ENCODE data around the gene CDH24. TPM values are rescaled to one million over a fixed set of nuclear protein-coding genes. Genes with fewer than 3 reads are reported as not detected.

Gene CDH24
- total and polyA plus RNA-seq, 10 of the 15 experiments (the other 5 are each of a cell fraction or from before 2014, with no cell fraction given), result 0.10 to 1.5 (median 0.45) TPM; not detected in 2

DNA sequence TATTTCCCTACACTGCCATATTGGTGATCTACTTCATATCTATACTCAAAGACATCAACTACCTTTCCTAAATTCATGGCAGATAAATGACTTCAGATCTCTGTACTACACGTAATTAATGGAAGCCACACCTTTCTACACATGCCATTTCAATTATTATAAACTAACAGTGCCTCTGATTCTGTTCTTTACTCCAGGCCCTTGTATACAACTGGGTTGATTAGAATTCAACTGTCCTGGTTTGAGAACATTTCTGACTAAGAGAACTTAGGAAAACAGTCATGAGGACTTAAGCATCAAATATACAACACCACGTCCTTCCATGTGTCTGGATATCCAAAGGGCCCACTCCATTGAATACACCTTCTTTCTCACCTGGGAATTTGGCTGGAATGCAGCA is 35.8 kb upstream of the CDH24 start:
- BruUV-seq (replicated peaks), result no TSS peak
- no peaks in the 10 kb centered on the region for H3K9me3 ChIP-seq (replicated peaks; ENCODE audit: control insufficient read depth, insufficient read depth, low read length)
- 73% methylated on average over 2 of the region's 2 CpGs for WGBS (ENCODE audit: insufficient coverage, insufficient replicate concordance, low lambda C conversion rate, missing lambda C conversion rate)
- H3K9ac ChIP-seq (ENCODE audit: control insufficient read depth, insufficient read depth, low read length), result no peak overlapping the region
- H3K27ac ChIP-seq (ENCODE audit: control insufficient read depth, insufficient read depth), result no peak overlapping the region
- H3K4me2 ChIP-seq (ENCODE audit: control insufficient read depth, insufficient read depth), result peak overlapping the region; percentile 88
- CTCF ChIA-PET, result interaction anchor here (1.2 to 5.3 kb wide), 7 partner anchors 13 to 107 kb away, joined by 5 to 60 read pairs (median 13); no protein-coding TSS in a partner anchor
- no peak overlapping the region for H2AFZ ChIP-seq (ENCODE audit: control insufficient read depth, low read depth, low read length)
- RAD21 ChIA-PET (ENCODE audit: unreplicated experiment), result interaction anchor here (0.6 to 1.6 kb wide), 2 partner anchors 24 to 154 kb away, joined by 3 to 6 read pairs; no protein-coding TSS in a partner anchor
- SMC1A ChIA-PET (ENCODE audit: uncharacterized antibody, unreplicated experiment), result interaction anchor here (1.5 to 1.7 kb wide), 3 partner anchors 22 to 107 kb away, joined by 4 to 6 read pairs (median 5); no protein-coding TSS in a partner anchor
- peaks cover 56% of the 10 kb centered on the region for H3K79me2 ChIP-seq (ENCODE audit: control insufficient read depth, insufficient read depth, low read length)
- ATAC-seq (no peak), DNase-seq (ENCODE audit: low read depth, low spot score) (no peak), FAIRE-seq (no peak)
- POLR2A ChIA-PET, result interaction anchor here (1.2 kb wide), 1 partner anchor 493 kb away, joined by 4 read pairs; no protein-coding TSS in a partner anchor
- H3K4me3 ChIP-seq, result peak overlapping the region; percentile 92; the same call in 1 of the 2 replicates
- in situ Hi-C loops (cut with MboI) (no loop called here), intact Hi-C loops (cut with micrococcal nuclease; ENCODE audit: unreplicated experiment) (no loop called here)
- no peaks in the 10 kb centered on the region for H3K27me3 ChIP-seq (replicated peaks in 1 of 2; ENCODE audit: control insufficient read depth in 2 of 2, insufficient read depth in 2 of 2, low read length in 1 of 2)
- H3K36me3 ChIP-seq (ENCODE audit: control insufficient read depth in 2 of 2, insufficient read depth in 2 of 2, low read length in 1 of 2), result peaks cover 3 to 32% of the 10 kb centered on the region in 2 experiments
- H3K4me1 ChIP-seq (ENCODE audit: control insufficient read depth, insufficient read depth, low read length), result peaks cover 3% of the 10 kb centered on the region; the same call in 1 of the 2 replicates
- 0 out of 2 replicates have a peak, but pooled peaks cover 7% of the 10 kb centered on the region for H4K20me1 ChIP-seq (ENCODE audit: control insufficient read depth, insufficient read depth)
- TF ChIP-seq RCOR1 (conservative IDR thresholded peaks at IDR 0.05; ENCODE audit: low read depth, low read length) (no peak), PKNOX1 (IDR thresholded peaks at IDR 0.05) (no peak), BMI1 (IDR thresholded peaks at IDR 0.05; ENCODE audit: borderline replicate concordance) (no peak)
